HG02763 (cell line): Measurements from ENCODE around the gene PON2.
"Not testable (repeated sequence)": the region's sequence is repeated elsewhere in the genome, so short reads cannot be mapped to it uniquely, and the experiment has no call there.

Experiments used
- ATAC-seq: cut with Tn5 transposase; IDR thresholded peaks from one replicate; pipeline ENCODE4 v1.9.1; 2021; ENCODE audit warnings: mild to moderate bottlenecking, moderate library complexity; ENCODE audit not compliant: unreplicated experiment

Gene PON2

GRCh38 chr7:95407751-95408150 lies 27.1 kb downstream of the PON2 start:
- ATAC-seq = no peak

- ATAC-seq = no peak
Measured at GRCh38 chr7:95405800-95406199, 29.0 kb downstream of the PON2 start.

GRCh38 chr7:95405208-95405607 lies 29.6 kb downstream of the PON2 start:
- no peak for ATAC-seq

GRCh38 chr7:95404316-95404865 lies 30.4 kb downstream of the PON2 start:
- ATAC-seq = no peak

GRCh38 chr7:95398155-95398940 lies 36.5 kb downstream of the PON2 start:
- ATAC-seq = no peak

- no peak for ATAC-seq
Measured at GRCh38 chr7:95397381-95397780, 37.4 kb downstream of the PON2 start.

- peak; percentile 57 for ATAC-seq
Measured at GRCh38 chr7:95396136-95397032, 38.4 kb downstream of the PON2 start, which contains the start of gene PON3. PON3 (minus strand) TSS chr7:95396375; CDS start chr7:95396350, 25 bp downstream.

- no peak for ATAC-seq
Measured at GRCh38 chr7:95395755-95396135, 39.1 kb downstream of the PON2 start.

- no peak for ATAC-seq
Measured at GRCh38 chr7:95394370-95394769, 40.5 kb downstream of the PON2 start.

- ATAC-seq = no peak
Measured at GRCh38 chr7:95391761-95392160, 43.1 kb downstream of the PON2 start.

- ATAC-seq = no peak
Measured at GRCh38 chr7:95389516-95389915, 45.3 kb downstream of the PON2 start.

GRCh38 chr7:95379457-95379856 lies 55.4 kb downstream of the PON2 start:
- not testable (repeated sequence) for ATAC-seq

- ATAC-seq = no peak
Measured at GRCh38 chr7:95376632-95377400, 58.0 kb downstream of the PON2 start.

GRCh38 chr7:95375591-95376257 lies 59.1 kb downstream of the PON2 start:
- ATAC-seq = no peak

- ATAC-seq = no peak
Measured at GRCh38 chr7:95373323-95373722, 61.5 kb downstream of the PON2 start.

GRCh38 chr7:95368235-95368634 lies 66.6 kb downstream of the PON2 start:
- no peak for ATAC-seq

GRCh38 chr7:95367606-95368005 lies 67.2 kb downstream of the PON2 start:
- ATAC-seq = no peak

- no peak for ATAC-seq
Measured at GRCh38 chr7:95365151-95365550, 69.7 kb downstream of the PON2 start.

GRCh38 chr7:95357623-95358022 lies 77.2 kb downstream of the PON2 start:
- no peak for ATAC-seq
